GM18508 (cell line): ENCODE results near the gene SKIDA1.

Experiments used
- ATAC-seq: cut with Tn5 transposase; IDR thresholded peaks from one replicate; pipeline ENCODE4 v1.9.1; 2021; ENCODE audit warnings: moderate number of reproducible peaks; ENCODE audit not compliant: insufficient read depth, unreplicated experiment

SKIDA1 gene

GRCh38 chr10:21488246-21488956 is 37.1 kb downstream of the SKIDA1 start:
- no peak for ATAC-seq

GRCh38 chr10:21487416-21488180 is 37.9 kb downstream of the SKIDA1 start:
- ATAC-seq: no peak

- ATAC-seq: no peak
Measured at GRCh38 chr10:21482821-21483220, 42.7 kb downstream of the SKIDA1 start.

- no peak for ATAC-seq
Measured at GRCh38 chr10:21481407-21481806, 44.1 kb downstream of the SKIDA1 start.

- ATAC-seq: no peak
Measured at GRCh38 chr10:21479570-21480315, 45.7 kb downstream of the SKIDA1 start.

GRCh38 chr10:21475393-21475792 is 50.1 kb downstream of the SKIDA1 start:
- no peak for ATAC-seq

- ATAC-seq: no peak
Measured at GRCh38 chr10:21473541-21473940, 51.9 kb downstream of the SKIDA1 start.

- no peak for ATAC-seq
Measured at GRCh38 chr10:21473135-21473534, 52.3 kb downstream of the SKIDA1 start.

- no peak for ATAC-seq
Measured at GRCh38 chr10:21468086-21468485, 57.4 kb downstream of the SKIDA1 start.

GRCh38 chr10:21467633-21468032 is 57.8 kb downstream of the SKIDA1 start:
- no peak for ATAC-seq

- no peak for ATAC-seq
Measured at GRCh38 chr10:21464134-21464533, 61.3 kb downstream of the SKIDA1 start.
